Neural progenitor cell (in vitro differentiated cells): Measurements from ENCODE around the gene RNF126. TPM values are rescaled to one million over a fixed set of nuclear protein-coding genes. Genes with fewer than 3 reads are reported as not detected.

Experiments
- DNase-seq: peaks from one replicate; pipeline ENCODE4 v3.0.0-alpha.2; 2016; ENCODE audit warnings: low spot score
- H2AFZ ChIP-seq: fragments of 200-600 bp; sonication (generic); replicated peaks from 2 replicates; pipeline ENCODE4 v1.6.1; 2016; ENCODE audit warnings: antibody characterized with exemption
- H3F3A ChIP-seq: fragments of 200-600 bp; sonication (generic); 2 replicates; pipeline ENCODE4 v1.6.1; 2016; ENCODE audit warnings: antibody characterized with exemption, low read depth
- H3K27ac ChIP-seq: fragments of 200-600 bp; sonication (generic); 2 replicates; pipeline ENCODE4 v1.5.1; 2016; ENCODE audit warnings: mild to moderate bottlenecking
- H3K27me3 ChIP-seq: fragments of 200-600 bp; sonication (generic); 2 replicates; pipeline ENCODE4 v1.6.1; 2016; ENCODE audit warnings: mild to moderate bottlenecking, moderate library complexity
- H3K36me3 ChIP-seq: fragments of 200-600 bp; sonication (generic); 2 replicates; pipeline ENCODE4 v1.5.1; 2016
- H3K4me1 ChIP-seq: fragments of 200-600 bp; sonication (generic); 2 replicates; pipeline ENCODE4 v1.6.1; 2016; ENCODE audit warnings: mixed run types
- H3K4me2 ChIP-seq: fragments of 200-600 bp; sonication (generic); 2 replicates; pipeline ENCODE4 v1.6.1; 2016
- H3K4me3 ChIP-seq: fragments of 200-600 bp; sonication (generic); 2 replicates; pipeline ENCODE4 v1.5.1; 2016
- H3K79me2 ChIP-seq: fragments of 200-600 bp; sonication (generic); 2 replicates; pipeline ENCODE4 v1.6.1; 2016; ENCODE audit warnings: low read depth
- H3K9ac ChIP-seq: fragments of 200-600 bp; sonication (generic); 2 replicates; pipeline ENCODE4 v1.6.1; 2016
- H3K9me3 ChIP-seq: fragments of 200-600 bp; sonication (generic); 2 replicates; pipeline ENCODE4 v1.5.1; 2016; ENCODE audit warnings: low read depth
- H4K20me1 ChIP-seq: fragments of 200-600 bp; sonication (generic); 2 replicates; pipeline ENCODE4 v1.6.1; 2016; ENCODE audit warnings: low read depth
- H3K27ac Mint-ChIP-seq: 3 replicates; pipeline ENCODE4 v1.8.0; 2021; ENCODE audit warnings: mixed read lengths
- H3K27me3 Mint-ChIP-seq: 2 replicates; pipeline ENCODE4 v1.8.0; 2022; ENCODE audit warnings: low read depth, mild to moderate bottlenecking, inconsistent platforms, moderate library complexity, mixed read lengths; ENCODE audit not compliant: insufficient read depth
- H3K36me3 Mint-ChIP-seq: 3 replicates; pipeline ENCODE4 v1.8.0; 2021; ENCODE audit warnings: mixed read lengths
- H3K4me1 Mint-ChIP-seq: 3 replicates; pipeline ENCODE4 v1.8.0; 2021; ENCODE audit warnings: mixed read lengths
- H3K4me3 Mint-ChIP-seq: 3 replicates; pipeline ENCODE4 v1.8.0; 2021; ENCODE audit warnings: mild to moderate bottlenecking, moderate library complexity, mixed read lengths
- H3K9me3 Mint-ChIP-seq: 3 replicates; pipeline ENCODE4 v1.8.0; 2020; ENCODE audit warnings: mixed read lengths
- CTCF ChIP-seq: fragments of 200-600 bp; sonication (generic); IDR thresholded peaks from 2 replicates; pipeline ENCODE4 v1.5.1; 2017; ENCODE audit warnings: antibody characterized with exemption, mild to moderate bottlenecking
- EZH2 ChIP-seq: fragments of 200-600 bp; sonication (generic); IDR thresholded peaks from 2 replicates; pipeline ENCODE4 v1.6.1; 2017; ENCODE audit warnings: antibody characterized with exemption, mild to moderate bottlenecking, moderate library complexity
- EZH2phosphoT487 ChIP-seq: fragments of 200-600 bp; sonication (generic); IDR thresholded peaks from 2 replicates; pipeline ENCODE4 v1.6.1; 2017; ENCODE audit warnings: antibody characterized with exemption
- total RNA-seq: library from RNA; depleted of rRNA; stranded (reverse); fragments of >200 nt; gene quantifications from 2 replicates; pipeline ENCODE4 v1.2.3, GENCODE V29; 2015; ENCODE audit warnings: low replicate concordance

The RNF126 gene
- total RNA-seq, 1 donor from 2014 or later, result 9.7 TPM

DNA sequence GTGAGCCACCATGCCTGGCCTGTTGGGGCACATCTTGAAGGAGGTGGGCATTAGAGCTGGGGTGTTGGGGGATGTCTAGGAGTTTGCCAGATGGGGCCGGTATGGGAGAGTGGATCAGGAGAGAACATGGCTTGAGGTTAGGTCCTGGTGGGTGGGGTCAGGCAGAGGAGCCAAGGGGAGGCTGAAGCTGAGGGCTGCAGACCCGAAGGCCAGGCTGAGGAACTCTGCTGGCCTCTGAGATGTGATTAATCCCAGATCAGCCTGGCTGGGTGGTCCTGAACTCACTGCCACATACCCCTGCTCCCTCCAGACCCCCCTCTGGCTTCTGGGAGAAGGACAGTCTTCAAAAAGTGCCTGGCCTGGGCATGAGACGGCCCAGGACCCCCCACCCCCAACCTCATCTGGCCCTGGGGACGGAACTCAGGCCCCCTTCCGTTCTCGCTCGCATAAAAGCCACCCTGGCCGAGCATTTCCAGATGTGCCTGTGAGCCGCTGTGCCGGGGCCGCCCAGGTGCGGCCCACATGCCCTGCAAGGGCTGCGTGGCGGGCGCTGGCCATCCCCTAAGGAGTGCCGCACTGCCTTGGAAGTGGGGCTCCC is 15.9 kb upstream of the RNF126 start:
- H3K27me3 Mint-ChIP-seq, result peaks cover 14% of the 10 kb centered on the region
- H3K4me1 Mint-ChIP-seq, result peaks cover 9% of the 10 kb centered on the region
- peak overlapping the region; percentile 84 for H3K4me3 Mint-ChIP-seq
- no peaks in the 10 kb centered on the region for H3K36me3 Mint-ChIP-seq
- H3K4me2 ChIP-seq, result peak overlapping the region; percentile 91
- no peak for DNase-seq
- no peak overlapping the region for H3K9ac ChIP-seq
- H3K27ac ChIP-seq, result no peak overlapping the region
- H3K79me2 ChIP-seq, result no peaks in the 10 kb centered on the region
- TF ChIP-seq CTCF (no peak), EZH2 (no peak), EZH2phosphoT487 (no peak)
- H3K9me3 Mint-ChIP-seq, result no peaks in the 10 kb centered on the region
- peaks cover 7% of the 10 kb centered on the region for H3K4me1 ChIP-seq
- peak overlapping the region; percentile 93 for H3K4me3 ChIP-seq
- H3K27me3 ChIP-seq, result peaks cover 46% of the 10 kb centered on the region
- H4K20me1 ChIP-seq, result peaks cover 26% of the 10 kb centered on the region
- H3K9me3 ChIP-seq, result no peaks in the 10 kb centered on the region
- no peaks in the 10 kb centered on the region for H3K36me3 ChIP-seq
- no peak overlapping the region for H3K27ac Mint-ChIP-seq
- no peak overlapping the region for H2AFZ ChIP-seq
- H3F3A ChIP-seq, result peaks cover 27% of the 10 kb centered on the region

- Histone ChIP-seq H3K9ac (no peak overlapping the region), H3K4me1 (peaks cover 7% of the 10 kb centered on the region), H3K36me3 (no peaks in the 10 kb centered on the region), H3K4me2 (no peak overlapping the region), H2AFZ (no peak overlapping the region), H3K27ac (no peak overlapping the region), H3K4me3 (no peak overlapping the region), H3F3A (peaks cover 27% of the 10 kb centered on the region), H3K79me2 (no peaks in the 10 kb centered on the region), H3K27me3 (peaks cover 46% of the 10 kb centered on the region), H4K20me1 (peaks cover 26% of the 10 kb centered on the region), H3K9me3 (no peaks in the 10 kb centered on the region)
- TF ChIP-seq EZH2phosphoT487 (no peak), CTCF (no peak), EZH2 (no peak)
- Mint-ChIP-seq H3K27ac (no peak overlapping the region), H3K4me1 (peaks cover 9% of the 10 kb centered on the region), H3K36me3 (no peaks in the 10 kb centered on the region), H3K4me3 (no peak overlapping the region), H3K27me3 (peaks cover 14% of the 10 kb centered on the region), H3K9me3 (no peaks in the 10 kb centered on the region)
- no peak for DNase-seq
These were observed 14.8 kb upstream of the RNF126 start for GRCh38 chr19:677601-678436.

DNA sequence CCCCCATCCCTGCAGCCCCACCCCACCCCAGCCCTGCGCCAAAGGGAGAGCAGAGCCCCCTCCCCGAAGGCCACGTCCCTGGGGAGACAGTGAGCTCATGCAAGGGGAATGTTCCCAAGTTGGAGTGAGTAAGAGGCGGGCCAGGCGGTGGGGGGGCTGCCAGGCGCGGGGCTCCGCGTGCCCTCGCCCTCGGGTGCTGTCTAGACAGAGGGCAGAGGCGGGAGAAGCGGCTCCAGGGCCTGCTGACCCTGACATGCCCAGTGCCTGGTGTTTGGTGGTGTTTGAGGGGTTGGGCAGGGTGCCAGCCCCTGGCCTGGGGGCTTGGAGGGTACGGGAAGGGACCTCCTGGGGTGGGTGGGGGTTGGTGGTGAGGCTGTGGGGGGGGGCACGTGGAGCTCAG is 14.2 kb upstream of the RNF126 start:
- Histone ChIP-seq H3K4me3 (no peak overlapping the region), H3K9me3 (no peaks in the 10 kb centered on the region), H3K27me3 (peaks cover 46% of the 10 kb centered on the region), H3K4me2 (no peak overlapping the region), H3K9ac (no peak overlapping the region), H3F3A (peaks cover 27% of the 10 kb centered on the region), H3K79me2 (no peaks in the 10 kb centered on the region), H3K4me1 (peaks cover 7% of the 10 kb centered on the region), H2AFZ (no peak overlapping the region), H3K36me3 (no peaks in the 10 kb centered on the region), H4K20me1 (peaks cover 26% of the 10 kb centered on the region), H3K27ac (no peak overlapping the region)
- Mint-ChIP-seq H3K36me3 (no peaks in the 10 kb centered on the region), H3K4me3 (no peak overlapping the region), H3K27ac (no peak overlapping the region), H3K27me3 (peaks cover 14% of the 10 kb centered on the region), H3K9me3 (no peaks in the 10 kb centered on the region), H3K4me1 (peaks cover 9% of the 10 kb centered on the region)
- TF ChIP-seq EZH2 (no peak), CTCF (no peak), EZH2phosphoT487 (no peak)
- no peak for DNase-seq
